ENCODE measurements around the gene R3HDML. TPM values are rescaled to one million over a fixed set of nuclear protein-coding genes. Genes with fewer than 3 reads are reported as not detected.

Gene R3HDML
- total and polyA plus RNA-seq, 2 of the 13 experiments (the other 11 are each of a cell fraction or from before 2014, with no cell fraction given) = not detected

DNA sequence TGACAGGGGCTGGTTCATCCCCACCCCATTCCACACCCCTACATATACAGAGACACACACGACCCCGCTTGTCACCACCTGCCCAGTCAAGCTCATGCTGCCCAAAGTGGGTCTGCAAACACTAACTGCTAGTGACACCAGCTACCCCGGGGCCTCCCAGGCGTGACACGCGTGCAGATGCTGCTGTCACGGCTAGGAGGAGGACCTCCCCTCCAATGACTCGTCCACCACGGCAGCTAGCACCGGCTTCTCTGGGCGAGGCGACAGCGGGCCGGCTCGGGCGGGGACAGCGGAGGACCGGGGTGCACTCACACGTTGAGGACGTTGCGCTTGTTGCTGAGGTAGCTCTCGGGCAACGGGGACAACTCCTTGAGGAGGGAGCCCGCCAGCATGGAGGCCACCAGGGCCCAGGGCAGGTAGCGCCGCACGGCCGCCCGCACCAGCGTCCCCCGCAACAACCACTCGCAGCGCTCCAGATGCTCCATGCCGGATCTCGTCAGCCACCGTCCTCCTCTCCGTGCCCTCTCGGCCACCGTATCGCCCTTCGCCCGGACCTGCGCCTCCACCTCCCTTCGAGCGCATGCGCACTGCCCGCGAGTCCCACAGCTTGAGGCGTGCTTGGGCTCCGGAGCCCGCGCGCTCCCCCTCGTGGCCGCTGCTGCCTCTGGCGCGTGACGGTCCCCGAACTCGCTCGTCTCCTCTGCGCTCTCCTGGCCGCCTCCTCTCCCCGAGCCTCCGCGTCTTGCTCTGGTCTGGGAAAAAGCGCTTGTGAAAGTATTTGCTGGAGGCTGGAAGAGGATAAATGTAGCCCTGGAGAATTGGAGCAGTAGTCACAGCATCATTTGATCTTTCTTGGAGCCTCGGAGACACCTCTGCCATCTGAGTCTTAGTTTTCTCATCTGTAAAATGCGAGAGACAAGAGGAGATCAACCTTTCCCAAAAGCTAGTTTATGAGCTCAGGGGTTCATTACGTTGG is 25.9 kb upstream of the R3HDML start, which contains the start of gene FITM2 (continued):
- TF ChIP-seq HNF1A (IDR thresholded peaks at IDR 0.05; ENCODE audit: low read depth) (no peak), HNF1A (CRISPR knock-in tag; IDR thresholded peaks at IDR 0.05; ENCODE audit: borderline replicate concordance) (peak; percentile 85; the same call in 1 of the 2 replicates), ZBTB8A (CRISPR knock-in tag; IDR thresholded peaks at IDR 0.05; ENCODE audit: borderline replicate concordance, low read depth) (0 out of 2 replicates have a peak, but pooled peaks have one; percentile 19), ZNF746 (CRISPR knock-in tag; IDR thresholded peaks at IDR 0.05) (0 out of 2 replicates have a peak, but pooled peaks have one; percentile 23), ZFP36L1 (CRISPR knock-in tag; IDR thresholded peaks at IDR 0.05) (no peak), MBD4 (IDR thresholded peaks at IDR 0.05; ENCODE audit: borderline replicate concordance, low read length) (no peak), SAFB2 (CRISPR knock-in tag; IDR thresholded peaks at IDR 0.05; ENCODE audit: borderline replicate concordance, low read depth) (peak; percentile 98), MTF2 (CRISPR knock-in tag; IDR thresholded peaks at IDR 0.05; ENCODE audit: borderline replicate concordance) (peak; percentile 81; the same call in 1 of the 2 replicates), ZNF350 (CRISPR knock-in tag; IDR thresholded peaks at IDR 0.05; ENCODE audit: borderline replicate concordance, low read depth) (peak; percentile 99), ZMAT3 (CRISPR knock-in tag; conservative IDR thresholded peaks at IDR 0.05) (0 out of 2 replicates have a peak, but pooled peaks have one; percentile 66), ZNF354B (CRISPR knock-in tag; IDR thresholded peaks at IDR 0.05) (no peak), CEBPG (CRISPR knock-in tag; IDR thresholded peaks at IDR 0.05) (peak; percentile 54), ZNF709 (CRISPR knock-in tag; IDR thresholded peaks at IDR 0.05) (peak; percentile 93), ZSCAN9 (CRISPR knock-in tag; IDR thresholded peaks at IDR 0.05; ENCODE audit: borderline replicate concordance) (peak; percentile 91)
- TF ChIP-seq, protein P1, sequence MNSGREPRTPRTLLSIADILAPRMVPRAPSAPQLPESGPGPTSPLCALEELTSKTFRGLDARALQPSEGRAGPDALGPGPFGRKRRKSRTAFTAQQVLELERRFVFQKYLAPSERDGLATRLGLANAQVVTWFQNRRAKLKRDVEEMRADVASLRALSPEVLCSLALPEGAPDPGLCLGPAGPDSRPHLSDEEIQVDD (CRISPR knock-in tag; IDR thresholded peaks at IDR 0.05; ENCODE audit: borderline replicate concordance) = peak; percentile 98
- TF ChIP-seq, protein P2, sequence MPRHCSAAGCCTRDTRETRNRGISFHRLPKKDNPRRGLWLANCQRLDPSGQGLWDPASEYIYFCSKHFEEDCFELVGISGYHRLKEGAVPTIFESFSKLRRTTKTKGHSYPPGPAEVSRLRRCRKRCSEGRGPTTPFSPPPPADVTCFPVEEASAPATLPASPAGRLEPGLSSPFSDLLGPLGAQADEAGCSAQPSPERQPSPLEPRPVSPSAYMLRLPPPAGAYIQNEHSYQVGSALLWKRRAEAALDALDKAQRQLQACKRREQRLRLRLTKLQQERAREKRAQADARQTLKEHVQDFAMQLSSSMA (CRISPR knock-in tag; IDR thresholded peaks at IDR 0.05) = peak; percentile 92
- TF ChIP-seq, protein P3, sequence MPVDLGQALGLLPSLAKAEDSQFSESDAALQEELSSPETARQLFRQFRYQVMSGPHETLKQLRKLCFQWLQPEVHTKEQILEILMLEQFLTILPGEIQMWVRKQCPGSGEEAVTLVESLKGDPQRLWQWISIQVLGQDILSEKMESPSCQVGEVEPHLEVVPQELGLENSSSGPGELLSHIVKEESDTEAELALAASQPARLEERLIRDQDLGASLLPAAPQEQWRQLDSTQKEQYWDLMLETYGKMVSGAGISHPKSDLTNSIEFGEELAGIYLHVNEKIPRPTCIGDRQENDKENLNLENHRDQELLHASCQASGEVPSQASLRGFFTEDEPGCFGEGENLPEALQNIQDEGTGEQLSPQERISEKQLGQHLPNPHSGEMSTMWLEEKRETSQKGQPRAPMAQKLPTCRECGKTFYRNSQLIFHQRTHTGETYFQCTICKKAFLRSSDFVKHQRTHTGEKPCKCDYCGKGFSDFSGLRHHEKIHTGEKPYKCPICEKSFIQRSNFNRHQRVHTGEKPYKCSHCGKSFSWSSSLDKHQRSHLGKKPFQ (CRISPR knock-in tag; IDR thresholded peaks at IDR 0.05; ENCODE audit: insufficient replicate concordance) = peak; percentile 80
- TF ChIP-seq, protein P4, sequence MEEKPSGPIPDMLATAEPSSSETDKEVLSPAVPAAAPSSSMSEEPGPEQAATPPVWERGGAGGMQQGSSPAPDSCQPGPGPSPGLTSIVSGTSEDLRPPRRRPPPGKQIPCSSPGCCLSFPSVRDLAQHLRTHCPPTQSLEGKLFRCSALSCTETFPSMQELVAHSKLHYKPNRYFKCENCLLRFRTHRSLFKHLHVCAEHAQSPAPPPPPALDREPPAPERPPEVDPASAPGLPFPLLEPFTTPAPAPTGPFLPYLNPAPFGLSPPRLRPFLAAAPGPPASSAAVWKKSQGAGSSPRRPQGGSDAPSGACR (CRISPR knock-in tag; IDR thresholded peaks at IDR 0.05) = no peak

Measured in HepG2 (cell line).